GM19025 (cell line): ENCODE results near the gene ADGRA1.

Experiments used
- ATAC-seq: cut with Tn5 transposase; IDR thresholded peaks from one replicate; pipeline ENCODE4 v1.9.1; 2021; ENCODE audit warnings: mild to moderate bottlenecking, low read depth, moderate library complexity; ENCODE audit not compliant: unreplicated experiment

Gene ADGRA1

DNA sequence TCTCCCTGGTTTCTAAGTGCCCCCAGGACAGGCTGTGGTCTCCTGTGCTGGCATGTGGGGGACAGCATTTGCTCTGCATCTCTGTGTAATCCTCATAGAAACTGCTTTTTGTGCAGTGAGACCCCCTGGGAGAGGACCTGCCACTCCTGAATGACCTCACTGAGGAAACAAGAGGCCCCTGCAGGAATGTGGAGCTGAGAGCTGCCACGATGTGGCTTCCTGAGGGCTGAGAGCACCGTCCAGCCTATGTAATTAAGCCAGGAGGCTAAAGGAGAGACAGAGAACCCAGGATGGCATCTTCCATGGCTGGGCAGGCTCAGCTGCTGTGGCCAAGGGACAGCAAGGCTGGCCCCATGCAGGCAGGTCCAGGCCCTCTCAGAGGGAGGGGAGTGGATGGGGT is 32.3 kb upstream of the ADGRA1 start:
- no peak for ATAC-seq

DNA sequence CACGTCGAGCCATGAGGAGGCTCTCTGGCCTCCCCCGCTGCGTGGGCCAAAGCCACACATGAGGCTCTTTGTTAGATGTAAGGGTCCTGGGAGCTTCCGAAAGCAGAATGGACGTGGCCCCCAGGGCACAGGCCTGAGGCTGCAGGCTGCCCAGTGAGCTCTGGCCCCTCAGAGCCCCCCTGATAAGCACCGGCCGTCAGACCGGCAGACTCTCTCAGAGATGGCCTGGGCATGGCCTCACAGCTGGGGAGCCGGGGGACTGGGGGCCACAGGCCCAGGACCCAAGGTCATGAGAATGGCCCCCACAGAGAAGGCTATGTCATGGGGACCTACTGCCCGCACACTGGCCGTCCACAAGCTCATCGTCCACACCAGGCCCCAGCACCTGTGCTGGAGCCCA is 31.7 kb upstream of the ADGRA1 start:
- ATAC-seq = no peak

DNA sequence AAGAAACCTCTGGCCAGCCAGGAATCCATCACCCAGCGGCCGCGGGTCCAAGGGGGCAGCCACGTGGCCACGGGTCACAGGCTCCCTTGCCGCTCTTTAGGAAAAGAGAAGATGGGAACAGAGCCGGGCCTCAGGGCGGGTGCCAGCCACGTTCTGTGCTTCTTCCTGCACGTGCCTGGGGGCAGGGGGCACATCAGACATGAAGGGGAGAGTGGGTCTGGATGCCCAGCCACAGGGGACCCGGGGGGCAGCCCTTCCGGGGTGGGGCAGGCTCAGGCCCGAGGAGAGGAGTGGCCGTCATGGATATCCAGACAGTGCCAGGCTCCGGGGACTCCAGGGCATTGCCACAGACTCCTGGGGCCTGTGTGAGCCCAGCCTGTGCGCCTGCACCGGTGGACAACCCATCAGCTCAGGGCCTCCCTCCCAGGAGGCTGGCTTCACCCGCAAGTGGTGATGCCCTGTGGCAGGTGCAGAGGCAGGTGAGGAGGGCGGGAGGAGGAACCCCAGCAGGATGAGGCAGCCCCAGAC is 31.0 kb upstream of the ADGRA1 start:
- ATAC-seq = no peak

DNA sequence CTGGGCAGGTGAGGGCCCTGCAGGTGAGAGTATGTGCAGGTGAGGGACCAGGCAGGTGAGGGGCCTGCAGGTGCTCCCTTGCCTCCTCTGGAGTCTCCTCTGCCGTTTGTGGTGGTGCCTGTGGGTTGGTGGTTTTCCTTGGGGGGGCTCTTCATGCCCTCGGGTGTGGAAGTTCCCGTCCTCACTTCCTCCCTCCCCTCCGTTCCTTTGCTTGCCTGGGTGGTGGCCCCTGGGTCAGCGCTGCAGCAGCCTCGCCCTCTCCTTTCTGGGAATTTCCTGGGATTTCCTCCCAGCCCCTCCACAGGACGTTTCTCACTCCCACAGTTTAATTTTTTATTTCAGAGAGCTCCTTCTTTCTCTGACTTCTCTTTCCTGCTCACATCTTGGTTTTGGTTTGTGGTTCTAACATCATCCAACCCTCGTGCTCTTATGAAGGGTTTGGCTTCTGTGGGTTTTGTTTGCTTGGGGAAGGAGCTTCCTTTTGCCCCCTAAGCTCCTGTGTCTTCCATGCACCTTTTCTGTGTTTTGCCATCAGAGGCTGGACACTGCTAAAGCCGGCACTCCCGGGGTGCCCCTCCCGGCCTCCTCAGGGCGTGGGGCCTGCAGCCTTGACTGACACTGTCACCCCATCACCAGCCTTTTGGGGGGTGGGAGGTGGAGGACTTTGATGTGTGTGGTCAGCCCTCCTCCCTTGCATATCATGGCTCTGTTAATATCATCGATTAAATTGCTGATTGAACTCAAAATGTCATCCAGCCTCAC is 29.2 kb upstream of the ADGRA1 start:
- no peak for ATAC-seq

DNA sequence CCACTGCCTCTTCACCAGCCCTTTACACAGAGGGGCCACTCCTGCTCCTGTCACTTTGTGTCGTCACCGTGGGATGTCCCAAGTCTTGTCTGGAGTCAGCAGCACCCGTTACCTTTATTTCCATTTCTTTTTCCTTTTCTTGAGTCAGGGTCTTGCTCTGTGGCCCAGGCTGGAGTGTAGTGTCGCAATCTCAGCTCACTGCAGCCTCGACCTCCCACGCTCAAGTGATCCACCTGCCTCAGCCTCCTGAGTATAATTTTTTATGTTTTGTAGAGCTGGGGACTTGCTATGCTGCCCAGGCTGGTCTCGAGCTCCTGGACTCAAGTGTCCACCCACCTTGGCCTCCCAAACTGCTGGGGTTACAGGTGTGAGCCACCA is 28.6 kb upstream of the ADGRA1 start:
- no peak for ATAC-seq

DNA sequence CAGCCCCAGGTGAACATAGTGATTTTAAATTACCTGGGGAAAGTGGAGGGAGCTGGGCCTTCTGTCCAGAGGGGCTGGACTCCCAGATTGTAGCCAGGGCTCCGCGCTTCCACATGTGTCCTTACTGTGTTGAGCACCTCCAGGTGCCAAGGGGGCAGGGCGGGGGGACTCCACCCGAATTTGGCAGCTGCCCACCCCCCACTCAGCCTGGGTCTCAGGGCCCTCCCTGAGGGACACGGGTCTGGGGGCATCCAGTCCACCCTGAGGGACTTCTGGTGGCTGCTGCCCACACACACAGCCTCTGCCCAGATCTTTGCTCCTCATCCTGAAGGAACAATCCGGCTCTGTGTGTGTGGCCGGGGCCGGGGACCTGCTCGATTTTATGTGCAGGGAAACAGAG is 28.2 kb upstream of the ADGRA1 start:
- ATAC-seq = no peak

DNA sequence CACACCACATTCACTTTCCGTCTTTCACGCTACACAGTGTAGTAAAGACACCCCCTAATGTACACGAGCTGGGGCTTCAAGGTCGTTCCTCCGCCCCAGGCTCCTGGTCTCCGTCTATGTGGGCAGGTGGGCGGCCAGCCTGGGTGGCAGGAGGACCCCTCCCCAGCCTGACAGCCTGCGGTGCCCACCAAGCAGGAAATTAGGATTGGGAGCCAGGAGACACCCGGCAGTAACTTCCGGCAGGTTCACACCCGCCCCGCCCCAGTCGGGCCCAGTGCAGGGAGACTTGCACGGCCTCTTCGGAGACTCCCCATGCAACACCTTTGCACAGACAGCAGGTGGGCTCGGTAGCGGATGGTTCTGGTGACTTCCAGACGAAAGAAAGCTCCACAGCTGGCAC is 27.7 kb upstream of the ADGRA1 start:
- ATAC-seq = no peak

DNA sequence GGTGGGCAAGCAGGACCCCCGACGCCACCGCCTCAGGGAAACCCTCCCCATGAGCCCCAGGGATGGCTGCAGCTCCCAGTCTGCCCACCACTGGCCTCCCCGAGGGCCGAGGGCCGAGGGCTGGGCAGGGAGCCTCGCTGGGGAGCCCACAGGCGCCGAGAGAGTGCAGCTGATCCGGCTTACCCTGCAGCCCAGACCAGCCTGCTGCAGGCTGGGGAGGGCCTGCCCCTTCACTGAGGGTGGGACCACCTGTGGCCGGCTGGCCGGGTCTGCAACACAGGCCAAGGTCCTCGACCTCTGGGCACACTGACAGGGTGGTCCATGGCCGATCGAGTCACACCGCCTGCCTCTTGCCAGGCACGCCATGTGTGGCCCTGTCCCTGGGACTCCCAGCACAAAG is 27.3 kb upstream of the ADGRA1 start:
- no peak for ATAC-seq

DNA sequence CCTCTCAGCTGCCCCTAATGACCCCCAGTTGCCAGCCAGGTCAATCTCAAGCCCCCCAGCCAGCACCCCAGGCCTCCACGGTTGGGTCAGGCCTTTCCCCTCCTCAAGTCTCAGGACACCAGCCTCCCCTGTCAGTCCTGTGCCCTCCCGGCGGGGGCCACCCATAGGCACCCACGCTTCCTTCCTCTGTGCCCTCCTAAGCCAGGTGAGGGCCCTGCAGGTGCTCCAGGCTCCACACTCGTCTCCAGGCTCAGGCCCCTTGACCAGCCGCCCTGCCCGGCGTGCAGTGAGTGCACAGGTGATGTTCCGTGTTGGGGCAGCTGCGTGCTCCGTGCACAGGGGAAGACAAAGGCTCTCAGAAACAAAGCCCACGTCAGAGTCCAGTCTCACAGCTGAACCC is 26.8 kb upstream of the ADGRA1 start:
- ATAC-seq = no peak

DNA sequence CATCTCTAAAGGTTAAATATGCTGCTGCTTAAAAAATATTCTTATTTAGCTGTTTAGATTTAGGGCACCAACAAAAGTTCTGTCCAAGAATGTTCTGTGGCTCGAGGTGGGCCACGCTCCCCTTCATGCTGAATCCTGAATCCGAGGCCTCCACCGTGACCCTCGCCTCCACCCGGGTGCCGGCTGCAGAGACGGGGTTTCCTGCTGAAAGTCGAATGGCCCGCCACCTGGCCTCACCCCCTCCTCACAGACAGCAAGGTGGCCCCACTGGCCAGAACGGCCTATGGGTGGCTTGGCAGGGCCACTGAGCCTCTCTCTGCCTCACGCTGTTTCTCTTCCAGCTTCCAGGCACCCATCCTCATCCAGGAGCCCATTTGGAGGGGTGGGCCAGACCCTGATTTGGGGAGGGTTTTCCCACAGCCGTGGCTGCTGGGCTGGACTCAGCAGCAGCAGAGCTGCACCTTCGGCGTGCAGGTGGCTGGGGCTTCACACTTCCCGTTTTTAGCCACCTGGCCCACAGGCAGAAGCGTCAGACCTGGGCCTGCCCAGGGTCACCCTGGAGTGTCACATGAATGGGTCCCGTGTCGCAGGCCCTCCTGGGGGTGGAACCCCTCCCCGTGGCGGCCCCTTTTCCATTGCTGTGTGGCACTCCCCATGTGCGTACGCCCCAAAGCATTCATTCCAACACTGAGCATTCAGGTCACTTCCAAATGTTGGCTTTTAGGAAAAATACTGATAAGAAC is 26.3 kb upstream of the ADGRA1 start:
- no peak for ATAC-seq

DNA sequence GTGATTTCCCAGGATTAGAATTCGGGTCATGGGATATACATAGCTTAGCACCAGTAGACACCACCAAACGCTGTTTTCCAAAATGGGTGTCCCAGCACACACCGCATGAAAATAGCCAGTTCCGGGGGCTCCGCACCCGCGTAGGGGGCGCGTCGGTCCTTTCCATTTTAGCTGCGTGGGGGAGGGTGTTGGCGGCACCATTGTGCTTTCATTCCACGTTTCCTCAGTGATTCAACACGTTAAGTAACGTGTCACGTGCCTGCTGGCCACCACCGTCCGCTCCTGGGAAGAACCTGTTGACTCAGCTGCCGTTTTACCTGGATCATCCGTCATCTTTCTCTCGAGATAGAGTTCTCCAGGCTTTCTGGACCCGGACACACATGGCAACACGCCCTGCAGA is 25.6 kb upstream of the ADGRA1 start:
- no peak for ATAC-seq

DNA sequence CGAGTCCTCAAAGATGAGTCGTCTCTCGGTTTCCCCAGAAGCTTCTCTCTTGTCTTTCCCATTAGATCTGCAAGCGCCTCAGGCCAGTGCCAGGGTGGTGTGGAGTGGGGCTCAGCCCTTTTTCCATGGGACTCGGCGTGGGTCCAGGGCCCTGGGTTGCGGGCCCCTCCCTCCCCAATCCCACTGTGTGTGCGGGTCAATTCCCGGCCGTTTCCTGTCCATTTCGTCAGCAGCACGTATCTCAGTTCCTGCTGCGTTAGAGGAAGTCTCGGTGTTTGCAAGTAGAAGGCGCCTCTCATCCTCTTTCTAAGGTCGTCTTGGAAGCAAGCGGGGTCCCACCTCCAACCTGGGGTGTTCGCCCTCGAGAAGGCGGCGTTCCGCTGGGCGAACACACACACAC is 25.1 kb upstream of the ADGRA1 start:
- ATAC-seq = no peak

DNA sequence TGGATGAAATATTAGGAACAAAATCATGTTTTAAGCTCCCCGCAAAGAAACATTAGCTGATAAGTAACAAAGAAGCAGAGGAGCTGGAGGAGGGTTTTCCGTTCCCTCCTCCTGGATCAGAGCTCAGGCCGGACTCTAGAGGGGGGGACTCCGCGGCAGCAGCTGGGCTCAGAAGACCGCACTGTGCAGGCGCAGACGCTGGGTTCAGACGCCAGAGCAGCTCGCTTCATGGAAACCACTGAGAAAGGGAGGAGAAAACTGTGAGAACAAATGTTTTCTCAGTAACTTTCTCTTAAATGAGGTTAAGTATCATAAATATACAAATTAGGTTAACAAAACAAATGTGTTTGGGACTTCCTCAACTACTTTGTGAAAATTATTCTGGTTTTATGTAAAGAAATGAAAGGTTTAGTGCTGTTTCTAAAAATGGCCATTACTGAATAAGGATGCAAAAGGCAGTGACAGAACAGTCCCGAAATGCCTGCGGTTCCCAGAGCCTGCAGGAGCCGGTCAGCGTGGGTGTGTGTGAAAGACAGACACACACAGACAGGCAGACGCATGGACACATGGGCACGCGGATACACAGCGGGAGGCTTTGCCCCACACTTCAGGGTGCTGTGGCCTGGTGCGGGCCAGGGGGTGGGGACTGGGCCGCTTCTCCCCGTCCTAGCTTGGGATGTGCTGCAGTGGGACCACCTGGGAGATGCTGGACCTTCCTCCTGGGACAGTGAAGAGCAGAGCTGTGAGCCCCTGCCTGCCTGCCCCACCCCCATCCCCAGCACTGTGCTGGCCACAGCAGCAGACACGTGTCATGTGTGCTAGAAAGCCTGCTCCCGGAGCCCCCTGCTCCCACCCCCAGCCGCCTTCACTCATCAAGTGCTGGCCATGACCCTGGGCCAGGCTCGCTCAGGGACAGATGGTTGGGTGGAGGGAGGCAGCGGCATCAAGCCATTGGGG is 20.3 kb upstream of the ADGRA1 start:
- ATAC-seq = no peak

DNA sequence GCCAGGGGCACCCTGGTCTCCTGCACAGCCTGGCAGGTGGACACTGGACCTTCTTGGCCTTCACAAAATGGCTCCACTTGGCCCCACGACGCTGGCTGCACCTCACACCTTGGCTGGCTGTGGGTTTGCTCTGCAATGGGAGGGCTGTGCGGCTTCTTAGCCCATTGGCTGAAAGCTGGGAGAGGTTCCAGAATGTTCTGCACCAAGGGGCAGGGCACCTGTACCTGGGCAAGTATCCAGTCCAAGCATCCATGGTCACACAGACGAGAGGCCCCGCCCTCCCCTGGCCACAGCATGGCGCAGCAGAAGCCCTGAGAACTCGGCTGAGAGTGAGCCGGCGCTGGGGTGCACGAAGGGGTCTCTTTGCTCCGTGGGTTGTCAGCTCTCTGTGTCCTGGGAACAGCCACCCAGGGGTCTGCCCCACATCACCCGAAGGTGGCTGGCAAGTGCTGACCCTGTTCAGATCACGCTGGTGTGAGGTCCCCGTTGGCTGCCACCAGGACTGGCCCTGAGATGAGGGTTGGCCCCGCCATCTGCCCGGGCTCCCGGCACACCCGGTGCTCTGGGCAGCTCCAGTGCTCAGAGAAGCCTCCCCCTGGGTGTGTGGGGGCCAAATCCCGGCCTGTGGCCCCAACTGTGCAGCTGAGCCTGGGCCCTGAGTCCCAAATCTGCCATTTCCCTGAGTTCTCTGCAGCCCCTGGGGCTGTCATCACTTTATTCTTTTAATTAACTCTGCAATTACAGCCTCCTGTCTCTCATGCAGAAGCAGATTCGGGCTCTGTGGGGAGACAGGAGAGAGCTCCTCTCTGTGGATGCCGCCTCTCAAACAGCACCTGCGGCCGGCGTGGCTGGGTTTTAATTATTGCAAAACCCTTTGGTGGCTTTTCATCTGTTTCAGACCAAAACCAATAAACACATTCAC is 19.4 kb upstream of the ADGRA1 start:
- ATAC-seq = no peak

DNA sequence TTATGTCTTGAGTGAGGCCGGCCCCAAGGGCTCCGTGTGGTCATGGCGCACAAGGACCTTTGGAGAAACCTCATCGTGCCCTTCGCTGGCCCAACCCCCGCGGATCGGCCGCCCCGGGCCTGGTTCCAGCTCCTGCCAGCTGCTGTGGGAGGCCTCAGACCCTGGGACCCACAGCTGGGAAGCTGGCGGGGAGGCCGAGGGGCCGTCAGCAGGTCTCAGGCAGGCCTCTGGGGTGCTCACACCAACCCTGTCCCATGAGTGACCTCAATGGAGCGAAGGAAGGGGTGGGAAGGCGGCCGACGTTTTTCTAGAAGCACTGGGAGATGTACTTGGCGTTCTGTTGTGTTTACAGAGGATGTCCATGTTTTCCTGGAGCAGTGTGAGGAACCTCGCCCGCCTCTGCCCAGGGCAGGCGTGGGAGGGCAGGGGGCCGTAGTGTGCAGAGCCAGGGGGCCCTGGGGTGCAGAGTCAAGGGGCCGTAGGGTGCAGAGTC is 18.6 kb upstream of the ADGRA1 start:
- ATAC-seq = no peak

DNA sequence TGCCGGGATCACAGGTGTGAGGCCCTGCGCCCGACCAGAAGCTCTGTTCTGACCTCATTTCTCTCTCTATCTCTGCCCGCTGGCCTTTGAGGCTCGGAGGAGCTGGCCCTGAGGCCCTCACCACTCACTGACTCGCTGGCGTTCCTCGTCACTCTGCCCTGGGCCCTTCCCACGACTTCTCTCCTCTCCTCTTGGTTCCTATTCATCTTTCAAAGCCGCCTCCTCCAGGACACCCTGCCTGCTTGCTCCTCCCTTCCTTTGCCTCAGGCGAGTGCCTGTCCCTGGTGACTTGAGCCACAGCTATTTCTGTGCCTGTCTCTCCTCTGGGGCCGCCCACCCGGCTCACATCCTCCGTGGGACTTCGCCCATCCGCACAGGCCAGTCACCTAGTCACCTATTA is 17.3 kb upstream of the ADGRA1 start:
- ATAC-seq = no peak

DNA sequence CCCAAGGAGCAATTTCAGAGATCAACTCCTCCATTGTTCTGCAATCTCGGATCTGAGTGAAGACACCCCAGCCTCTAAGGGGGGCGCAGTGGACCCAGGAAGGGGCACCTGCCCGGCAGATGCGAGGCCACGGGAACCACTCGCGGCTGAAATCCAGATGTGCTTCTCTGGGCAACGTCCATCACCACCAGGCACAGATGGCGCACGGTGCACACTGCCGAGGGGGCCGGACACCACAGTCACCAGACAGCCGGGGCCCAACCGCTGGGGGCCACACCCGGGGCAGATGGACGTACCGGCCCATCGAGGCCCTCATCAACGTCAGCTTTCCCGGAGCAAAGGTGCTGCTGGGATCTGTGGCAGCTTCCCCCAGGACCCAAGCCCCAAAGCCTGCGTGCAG is 16.9 kb upstream of the ADGRA1 start:
- ATAC-seq = no peak

DNA sequence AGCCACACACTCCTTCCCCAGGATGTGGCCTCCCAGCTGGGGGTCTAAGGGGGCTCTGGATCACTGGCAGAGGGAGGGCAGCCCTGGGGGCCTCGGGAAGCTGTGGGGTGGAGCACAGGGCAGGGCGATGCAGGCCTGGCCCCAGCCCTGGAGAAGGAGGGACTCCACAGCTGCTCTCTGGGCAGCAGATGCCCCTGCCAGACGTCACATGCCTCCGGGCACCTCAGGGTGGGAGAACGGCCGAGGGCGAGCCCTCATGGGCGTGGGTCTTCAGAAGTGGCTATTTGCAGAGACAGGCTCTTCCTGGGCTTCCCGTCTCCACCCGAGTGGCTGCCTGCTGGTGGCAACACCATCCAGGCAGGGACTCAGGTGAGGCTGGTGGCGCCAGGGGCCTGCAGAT is 16.0 kb upstream of the ADGRA1 start:
- no peak for ATAC-seq

DNA sequence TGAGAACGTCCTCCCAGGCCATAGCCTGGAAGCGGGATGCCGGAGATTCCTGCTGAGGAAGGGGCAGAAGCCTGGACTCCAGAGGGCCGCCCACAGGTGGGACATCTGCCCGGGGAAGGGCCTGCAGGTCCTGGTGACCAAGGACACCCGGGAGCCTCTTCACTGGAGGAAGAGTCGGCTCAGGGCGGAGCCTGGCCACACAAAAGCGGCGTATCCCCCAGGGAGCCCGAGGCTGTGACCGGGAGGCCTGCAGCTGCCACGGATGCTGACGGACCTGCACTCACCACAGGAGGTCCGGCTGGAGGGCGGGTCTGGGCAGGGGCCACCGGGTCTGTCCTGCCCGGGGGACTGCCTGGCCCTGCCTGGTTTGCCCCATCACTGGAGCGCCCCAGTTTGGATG is 15.5 kb upstream of the ADGRA1 start:
- no peak for ATAC-seq
